RWPE2 (cell line): ENCODE data around the gene SH2D3C.

Source experiments
- ATAC-seq: fragments of 200-7000 bp; cut with Tn5 transposase; 3 replicates; pipeline ENCODE4 v1.9.1; 2021; ENCODE audit warnings: low read depth
- DNase-seq: peaks from one replicate; pipeline ENCODE4 v3.0.0-alpha.2; 2020; ENCODE audit warnings: low spot score
- H3K27ac ChIP-seq: fragments of 450-650 bp; 2 replicates; pipeline ENCODE4 v1.5.1; 2017; ENCODE audit warnings: mild to moderate bottlenecking; ENCODE audit not compliant: poor library complexity, severe bottlenecking
- H3K27me3 ChIP-seq: fragments of 250-450 bp; sonication (Bioruptor Pico); 2 replicates; pipeline ENCODE4 v1.5.1; 2021; ENCODE audit warnings: mild to moderate bottlenecking, moderate library complexity; ENCODE audit not compliant: insufficient read depth, poor library complexity, severe bottlenecking
- H3K36me3 ChIP-seq: fragments of 250-450 bp; sonication (Bioruptor Pico); 2 replicates; pipeline ENCODE4 v1.5.1; 2020; ENCODE audit warnings: low read depth, mild to moderate bottlenecking, moderate library complexity
- H3K4me1 ChIP-seq: fragments of 250-450 bp; sonication (Bioruptor Pico); 2 replicates; pipeline ENCODE4 v1.5.1; 2021; ENCODE audit warnings: mild to moderate bottlenecking, moderate library complexity; ENCODE audit not compliant: insufficient read depth, poor library complexity, severe bottlenecking
- H3K4me3 ChIP-seq: fragments of 250-450 bp; sonication (Bioruptor Pico); 2 replicates; pipeline ENCODE4 v1.5.1; 2021; ENCODE audit warnings: mild to moderate bottlenecking, moderate library complexity; ENCODE audit not compliant: severe bottlenecking
- H3K9me3 ChIP-seq: fragments of 250-450 bp; sonication (Bioruptor Pico); 2 replicates; pipeline ENCODE4 v1.5.1; 2021; ENCODE audit warnings: mild to moderate bottlenecking, moderate library complexity; ENCODE audit not compliant: severe bottlenecking
- TF ChIP-seq, protein P1 (sequence below): fragments of 450-650 bp; IDR thresholded peaks from one replicate; pipeline ENCODE4 v1.5.1; 2017; ENCODE audit warnings: mild to moderate bottlenecking, moderate library complexity; ENCODE audit not compliant: poor library complexity, severe bottlenecking

SH2D3C gene

DNA sequence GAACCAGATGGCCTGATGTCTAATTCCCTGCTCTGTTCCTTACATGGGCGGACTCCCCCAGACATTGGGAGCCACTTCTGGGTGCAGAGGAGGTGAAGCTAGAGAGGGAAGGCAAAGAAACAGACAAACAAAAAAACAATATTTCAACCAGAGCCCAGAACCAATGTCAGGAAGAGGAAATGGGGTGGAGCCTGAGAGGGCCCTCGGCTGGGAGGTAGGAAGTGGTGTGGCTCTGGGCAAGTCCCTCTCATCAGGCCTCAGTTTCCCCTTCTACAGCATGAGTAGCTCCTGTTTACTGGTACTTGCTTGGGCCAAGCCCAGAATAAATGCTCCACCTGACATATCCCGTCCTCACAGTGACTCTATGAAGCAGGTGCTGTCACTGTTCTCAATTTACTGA lies 11.1 kb downstream of the SH2D3C start:
- no peak overlapping the region for H3K27ac ChIP-seq
- no peak for DNase-seq

DNA sequence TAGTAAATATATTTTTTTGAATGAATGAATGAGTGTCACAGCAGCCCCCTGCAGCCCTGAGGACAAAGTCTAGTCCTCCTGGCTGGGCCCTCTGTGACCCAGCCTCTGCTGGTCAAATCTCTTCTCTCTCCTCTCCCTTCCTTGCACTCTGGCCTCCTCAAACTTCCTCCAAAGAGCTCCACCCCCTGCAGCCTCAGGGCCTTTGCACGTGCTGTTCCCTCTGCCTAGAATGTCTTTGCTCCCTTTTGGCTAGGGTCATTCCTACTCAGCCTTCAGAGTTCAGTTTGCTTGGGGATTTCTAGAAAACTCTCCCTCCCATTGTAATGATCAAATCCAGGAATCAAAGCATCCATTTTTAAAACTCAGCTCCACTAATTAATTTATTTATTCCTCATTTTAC lies 13.0 kb downstream of the SH2D3C start:
- Histone ChIP-seq H3K27ac (no peak overlapping the region), H3K27me3 (no peaks in the 10 kb centered on the region), H3K36me3 (no peaks in the 10 kb centered on the region), H3K4me1 (peaks cover under 1% of the 10 kb centered on the region), H3K4me3 (no peak overlapping the region), H3K9me3 (no peaks in the 10 kb centered on the region)
- DNase-seq: no peak
- TF ChIP-seq, protein P1, sequence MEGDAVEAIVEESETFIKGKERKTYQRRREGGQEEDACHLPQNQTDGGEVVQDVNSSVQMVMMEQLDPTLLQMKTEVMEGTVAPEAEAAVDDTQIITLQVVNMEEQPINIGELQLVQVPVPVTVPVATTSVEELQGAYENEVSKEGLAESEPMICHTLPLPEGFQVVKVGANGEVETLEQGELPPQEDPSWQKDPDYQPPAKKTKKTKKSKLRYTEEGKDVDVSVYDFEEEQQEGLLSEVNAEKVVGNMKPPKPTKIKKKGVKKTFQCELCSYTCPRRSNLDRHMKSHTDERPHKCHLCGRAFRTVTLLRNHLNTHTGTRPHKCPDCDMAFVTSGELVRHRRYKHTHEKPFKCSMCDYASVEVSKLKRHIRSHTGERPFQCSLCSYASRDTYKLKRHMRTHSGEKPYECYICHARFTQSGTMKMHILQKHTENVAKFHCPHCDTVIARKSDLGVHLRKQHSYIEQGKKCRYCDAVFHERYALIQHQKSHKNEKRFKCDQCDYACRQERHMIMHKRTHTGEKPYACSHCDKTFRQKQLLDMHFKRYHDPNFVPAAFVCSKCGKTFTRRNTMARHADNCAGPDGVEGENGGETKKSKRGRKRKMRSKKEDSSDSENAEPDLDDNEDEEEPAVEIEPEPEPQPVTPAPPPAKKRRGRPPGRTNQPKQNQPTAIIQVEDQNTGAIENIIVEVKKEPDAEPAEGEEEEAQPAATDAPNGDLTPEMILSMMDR: no peak
- ATAC-seq: no peak

More for the DNA sequence above, 11.1 kb downstream of the SH2D3C start:
- ATAC-seq: no peak
- TF ChIP-seq, protein P1: no peak
- H3K4me1 ChIP-seq: peaks cover 5% of the 10 kb centered on the region
- no peaks in the 10 kb centered on the region for H3K27me3 ChIP-seq
- no peaks in the 10 kb centered on the region for H3K36me3 ChIP-seq
- no peak overlapping the region for H3K4me3 ChIP-seq
- H3K9me3 ChIP-seq: no peaks in the 10 kb centered on the region

DNA sequence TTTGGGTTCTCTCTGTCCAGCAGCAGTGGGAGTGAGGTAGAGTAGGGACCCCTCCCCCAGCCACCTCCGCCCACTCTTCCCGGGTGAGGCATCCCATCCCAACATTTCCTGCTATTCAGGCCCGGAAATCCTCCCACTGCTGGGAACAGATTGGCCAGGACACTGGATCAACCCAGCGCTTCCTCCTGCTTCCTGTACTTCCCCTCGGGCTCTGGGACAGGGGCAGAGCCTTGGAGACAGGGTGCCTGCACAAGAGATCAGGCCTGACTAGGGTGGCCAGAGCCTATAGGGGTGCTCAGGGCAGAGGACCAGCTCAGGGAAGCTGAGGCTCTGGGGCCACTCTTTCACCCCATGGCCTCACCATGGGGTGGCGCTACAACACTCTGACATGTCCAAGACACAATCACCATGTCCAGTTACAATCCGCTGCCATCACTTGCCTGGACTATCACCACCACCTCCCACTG lies 14.5 kb downstream of the SH2D3C start:
- ATAC-seq (peak; percentile 60; the same call in 2 of the 3 replicates), DNase-seq (no peak)
- Histone ChIP-seq H3K27me3 (no peaks in the 10 kb centered on the region), H3K4me1 (no peaks in the 10 kb centered on the region), H3K36me3 (no peaks in the 10 kb centered on the region), H3K27ac (no peak overlapping the region), H3K9me3 (no peaks in the 10 kb centered on the region), H3K4me3 (no peak overlapping the region)
- TF ChIP-seq, protein P1: no peak

DNA sequence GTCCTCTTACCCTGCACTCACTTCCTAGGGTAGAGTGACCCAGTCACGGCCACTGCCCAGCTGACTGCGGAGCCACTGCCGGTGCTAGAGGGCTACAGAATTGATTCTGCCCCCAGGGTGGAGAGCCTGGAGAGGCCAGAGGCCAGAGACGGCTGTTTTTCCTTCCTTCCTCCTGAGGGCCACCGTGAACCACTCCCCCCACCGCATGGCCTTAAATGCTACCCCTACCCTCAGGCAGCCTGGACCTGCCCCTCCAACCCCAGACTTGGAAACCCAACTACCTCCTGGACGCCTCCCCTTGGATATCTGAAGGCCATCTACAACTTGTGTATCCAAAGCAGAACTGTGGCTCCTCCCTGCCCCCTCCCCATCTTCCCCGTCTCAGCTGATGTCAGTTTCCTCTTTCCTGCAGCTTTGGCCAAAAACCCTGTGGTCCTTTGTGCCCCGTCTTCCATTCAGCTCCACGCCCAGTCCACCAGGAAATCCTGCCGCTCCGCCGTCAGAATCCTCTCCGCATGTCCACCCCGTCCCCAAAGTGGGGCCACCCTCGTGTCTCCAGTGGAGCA lies 16.3 kb downstream of the SH2D3C start:
- TF ChIP-seq, protein P1: no peak
- DNase-seq: no peak
- Histone ChIP-seq H3K27me3 (no peaks in the 10 kb centered on the region), H3K36me3 (no peaks in the 10 kb centered on the region), H3K4me1 (no peaks in the 10 kb centered on the region), H3K9me3 (no peaks in the 10 kb centered on the region), H3K4me3 (no peak overlapping the region), H3K27ac (no peak overlapping the region)
- no peak for ATAC-seq

DNA sequence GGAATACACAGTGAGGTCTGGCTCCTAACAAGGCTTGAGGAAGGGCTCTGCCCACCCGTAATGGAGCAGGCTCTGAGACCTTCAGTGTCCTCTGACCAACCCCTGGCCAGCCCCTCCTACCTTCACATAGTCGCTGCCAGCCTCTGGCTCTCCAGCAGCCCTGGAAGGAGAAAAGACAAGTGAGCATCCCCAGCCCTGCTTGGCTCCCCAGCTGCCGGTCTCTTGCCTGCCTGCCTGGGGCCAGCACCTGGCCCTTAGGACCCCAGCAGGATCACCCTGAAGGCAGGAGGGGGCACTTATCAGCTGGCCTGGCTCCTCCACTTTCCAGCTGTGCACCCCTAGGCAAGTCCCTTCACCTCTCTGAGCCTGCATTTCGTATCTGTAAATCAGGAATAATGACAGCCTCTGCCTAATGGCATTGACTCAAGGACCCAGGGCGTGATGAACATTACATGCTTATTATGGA lies 16.9 kb downstream of the SH2D3C start:
- no peaks in the 10 kb centered on the region for H3K9me3 ChIP-seq
- H3K4me3 ChIP-seq: no peak overlapping the region
- TF ChIP-seq, protein P1: no peak
- no peak overlapping the region for H3K27ac ChIP-seq
- no peaks in the 10 kb centered on the region for H3K27me3 ChIP-seq
- ATAC-seq: no peak; the same call in 2 of the 3 replicates
- H3K4me1 ChIP-seq: no peaks in the 10 kb centered on the region
- H3K36me3 ChIP-seq: no peaks in the 10 kb centered on the region
- DNase-seq: no peak
